ENCODE data around the gene ULK3. TPM values are rescaled to one million over a fixed set of nuclear protein-coding genes. Genes with fewer than 3 reads are reported as not detected.

The ULK3 gene
- total RNA-seq, 2 experiments from 2014 or later = 56.9 to 58.0 TPM

- Mint-ChIP-seq H3K27ac (peak overlapping the region; percentile 66), H3K4me1 (ENCODE audit: low read depth) (peaks cover 45% of the 10 kb centered on the region), H3K27me3 (ENCODE audit: low read depth) (no peaks in the 10 kb centered on the region), H3K36me3 (ENCODE audit: low read depth) (peaks cover 50% of the 10 kb centered on the region), H3K4me3 (peak overlapping the region; percentile 89), H3K9me3 (ENCODE audit: insufficient read depth) (no peaks in the 10 kb centered on the region)
- CTCF ChIA-PET = interaction anchor here (1.4 to 8.4 kb wide), 6 partner anchors 28 to 109 kb away, joined by 3 to 75 read pairs (median 12); no protein-coding TSS in a partner anchor
- ATAC-seq = no peak
- no peak for DNase-seq
- POLR2A ChIA-PET = no interaction called here
These were observed 1.8 kb downstream of the ULK3 start for GRCh38 chr15:74840851-74841775.

- H3K4me1 Mint-ChIP-seq (ENCODE audit: low read depth) = peaks cover 32% of the 10 kb centered on the region
- peaks cover 48% of the 10 kb centered on the region for H3K36me3 Mint-ChIP-seq (ENCODE audit: low read depth)
- DNase-seq = no peak
- ChIA-PET POLR2A (no interaction called here), CTCF (interaction anchor here (1.4 to 8.4 kb wide), 3 partner anchors 61 to 110 kb away, joined by 3 to 75 read pairs (median 4); no protein-coding TSS in a partner anchor)
- no peak overlapping the region for H3K4me3 Mint-ChIP-seq
- no peak for ATAC-seq
- H3K9me3 Mint-ChIP-seq (ENCODE audit: insufficient read depth) = no peaks in the 10 kb centered on the region
- H3K27me3 Mint-ChIP-seq (ENCODE audit: low read depth) = no peaks in the 10 kb centered on the region
- H3K27ac Mint-ChIP-seq = no peak overlapping the region
These were observed 3.2 kb downstream of the ULK3 start for GRCh38 chr15:74839526-74840395.

DNA sequence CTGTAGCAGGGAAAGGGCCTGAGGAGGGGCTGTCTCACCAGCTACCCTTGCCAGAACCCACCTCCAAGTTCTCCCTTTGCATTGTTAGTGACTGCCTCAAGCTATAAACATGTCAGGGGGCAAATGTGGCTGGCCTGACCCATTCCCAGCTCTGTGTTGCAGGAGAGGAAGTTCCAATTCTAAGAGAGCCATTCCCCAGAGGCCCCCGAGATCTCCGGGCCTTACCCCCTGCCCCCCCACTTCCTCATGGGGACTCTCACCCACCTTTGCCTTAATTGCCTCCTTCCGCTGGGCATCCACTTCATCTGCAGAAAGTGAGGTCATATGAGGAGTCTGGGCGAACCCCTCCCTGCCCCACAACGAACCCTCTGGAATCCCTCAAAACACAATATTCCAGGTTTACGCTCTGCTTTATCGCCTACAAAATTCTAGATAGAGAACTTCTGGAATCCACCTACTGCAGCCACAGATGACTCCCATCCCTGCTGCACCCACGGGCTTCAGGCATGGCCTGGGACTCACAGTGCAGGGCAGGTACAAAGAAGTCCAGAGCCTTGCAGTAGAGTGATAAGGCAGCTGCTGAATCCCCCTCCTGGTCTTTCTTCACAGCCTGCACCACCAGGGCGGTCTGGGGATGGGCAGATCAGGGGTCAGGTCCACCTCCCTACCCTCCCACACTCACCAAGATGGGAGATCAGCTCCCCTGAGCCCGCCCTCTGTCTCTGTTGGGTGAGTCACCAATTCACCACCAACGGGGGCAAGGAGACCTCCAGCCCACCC, 4.0 kb downstream of the ULK3 start:
- ATAC-seq (no peak), DNase-seq (no peak)
- H3K4me3 Mint-ChIP-seq = no peak overlapping the region
- POLR2A ChIA-PET = no interaction called here
- peaks cover 23% of the 10 kb centered on the region for H3K4me1 Mint-ChIP-seq (ENCODE audit: low read depth)
- H3K9me3 Mint-ChIP-seq (ENCODE audit: insufficient read depth) = no peaks in the 10 kb centered on the region
- H3K27ac Mint-ChIP-seq = no peak overlapping the region
- no peaks in the 10 kb centered on the region for H3K27me3 Mint-ChIP-seq (ENCODE audit: low read depth)
- CTCF ChIA-PET = interaction anchor here (1.0 to 1.7 kb wide), 6 partner anchors 31 to 68 kb away, joined by 3 to 9 read pairs (median 4); no protein-coding TSS in a partner anchor
- H3K36me3 Mint-ChIP-seq (ENCODE audit: low read depth) = peaks cover 44% of the 10 kb centered on the region

- Mint-ChIP-seq H3K4me3 (no peak overlapping the region), H3K4me1 (ENCODE audit: low read depth) (peaks cover 18% of the 10 kb centered on the region), H3K9me3 (ENCODE audit: insufficient read depth) (no peaks in the 10 kb centered on the region), H3K36me3 (ENCODE audit: low read depth) (peaks cover 41% of the 10 kb centered on the region), H3K27ac (no peak overlapping the region), H3K27me3 (ENCODE audit: low read depth) (no peaks in the 10 kb centered on the region)
- ChIA-PET CTCF (interaction anchor here (1.0 to 1.7 kb wide), 5 partner anchors 32 to 67 kb away, joined by 3 to 9 read pairs (median 5); no protein-coding TSS in a partner anchor), POLR2A (interaction anchor here (1.1 kb wide), 1 partner anchor 64 kb away, joined by 3 read pairs; no protein-coding TSS in a partner anchor)
- no peak for DNase-seq
- no peak for ATAC-seq
These were observed 4.8 kb downstream of the ULK3 start for GRCh38 chr15:74838137-74838516.

- CTCF ChIA-PET = interaction anchor here (0.9 to 1.8 kb wide), 7 partner anchors 10 to 68 kb away, joined by 4 to 10 read pairs (median 5); no protein-coding TSS in a partner anchor
- no peak overlapping the region for H3K27ac Mint-ChIP-seq
- DNase-seq (no peak), ATAC-seq (no peak)
- H3K9me3 Mint-ChIP-seq (ENCODE audit: insufficient read depth) = no peaks in the 10 kb centered on the region
- peaks cover 18% of the 10 kb centered on the region for H3K4me1 Mint-ChIP-seq (ENCODE audit: low read depth)
- H3K36me3 Mint-ChIP-seq (ENCODE audit: low read depth) = peaks cover 41% of the 10 kb centered on the region
- POLR2A ChIA-PET = interaction anchor here (1.1 kb wide), 1 partner anchor 64 kb away, joined by 3 read pairs; no protein-coding TSS in a partner anchor
- H3K27me3 Mint-ChIP-seq (ENCODE audit: low read depth) = no peaks in the 10 kb centered on the region
- H3K4me3 Mint-ChIP-seq = no peak overlapping the region
These were observed 5.3 kb downstream of the ULK3 start for GRCh38 chr15:74837482-74838136.

DNA sequence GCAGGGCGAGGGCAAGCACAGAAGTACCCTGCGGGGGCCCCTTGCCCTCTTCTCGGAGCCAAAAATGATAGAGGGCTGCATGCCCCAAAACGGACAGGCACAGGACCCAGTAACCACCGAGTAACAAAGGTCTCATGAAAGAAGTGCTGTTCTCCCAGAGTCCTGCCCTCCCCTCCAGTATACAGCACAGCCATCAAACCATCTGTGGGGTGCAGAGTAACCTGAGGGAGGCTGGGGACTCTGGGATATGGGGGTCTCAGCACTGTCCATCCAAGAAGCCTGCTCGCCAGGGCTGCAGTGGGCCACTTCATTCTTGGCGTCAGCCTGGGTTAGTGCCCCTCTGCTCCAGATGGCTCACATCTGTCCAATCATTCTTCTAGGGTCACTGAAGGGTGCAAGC, 6.1 kb downstream of the ULK3 start:
- H3K9me3 Mint-ChIP-seq (ENCODE audit: insufficient read depth) = no peaks in the 10 kb centered on the region
- POLR2A ChIA-PET = no interaction called here
- no peak overlapping the region for H3K27ac Mint-ChIP-seq
- DNase-seq (no peak), ATAC-seq (no peak)
- CTCF ChIA-PET = interaction anchor here (0.9 to 1.9 kb wide), 10 partner anchors 9 to 202 kb away, joined by 3 to 10 read pairs (median 4); no protein-coding TSS in a partner anchor
- peaks cover 11% of the 10 kb centered on the region for H3K4me1 Mint-ChIP-seq (ENCODE audit: low read depth)
- no peaks in the 10 kb centered on the region for H3K27me3 Mint-ChIP-seq (ENCODE audit: low read depth)
- peaks cover 35% of the 10 kb centered on the region for H3K36me3 Mint-ChIP-seq (ENCODE audit: low read depth)
- no peak overlapping the region for H3K4me3 Mint-ChIP-seq

- Mint-ChIP-seq H3K9me3 (ENCODE audit: insufficient read depth) (no peaks in the 10 kb centered on the region), H3K36me3 (ENCODE audit: low read depth) (peaks cover 22% of the 10 kb centered on the region), H3K27ac (no peak overlapping the region), H3K4me3 (no peak overlapping the region), H3K27me3 (ENCODE audit: low read depth) (peaks cover 3% of the 10 kb centered on the region), H3K4me1 (ENCODE audit: low read depth) (no peaks in the 10 kb centered on the region)
- POLR2A ChIA-PET = no interaction called here
- DNase-seq = peak; percentile 54
- peak; percentile 45 for ATAC-seq
- CTCF ChIA-PET = interaction anchor here (0.8 to 1.9 kb wide), 7 partner anchors 9 to 208 kb away, joined by 3 to 10 read pairs (median 4); no protein-coding TSS in a partner anchor
These were observed 7.6 kb downstream of the ULK3 start for GRCh38 chr15:74835312-74835823.

DNA sequence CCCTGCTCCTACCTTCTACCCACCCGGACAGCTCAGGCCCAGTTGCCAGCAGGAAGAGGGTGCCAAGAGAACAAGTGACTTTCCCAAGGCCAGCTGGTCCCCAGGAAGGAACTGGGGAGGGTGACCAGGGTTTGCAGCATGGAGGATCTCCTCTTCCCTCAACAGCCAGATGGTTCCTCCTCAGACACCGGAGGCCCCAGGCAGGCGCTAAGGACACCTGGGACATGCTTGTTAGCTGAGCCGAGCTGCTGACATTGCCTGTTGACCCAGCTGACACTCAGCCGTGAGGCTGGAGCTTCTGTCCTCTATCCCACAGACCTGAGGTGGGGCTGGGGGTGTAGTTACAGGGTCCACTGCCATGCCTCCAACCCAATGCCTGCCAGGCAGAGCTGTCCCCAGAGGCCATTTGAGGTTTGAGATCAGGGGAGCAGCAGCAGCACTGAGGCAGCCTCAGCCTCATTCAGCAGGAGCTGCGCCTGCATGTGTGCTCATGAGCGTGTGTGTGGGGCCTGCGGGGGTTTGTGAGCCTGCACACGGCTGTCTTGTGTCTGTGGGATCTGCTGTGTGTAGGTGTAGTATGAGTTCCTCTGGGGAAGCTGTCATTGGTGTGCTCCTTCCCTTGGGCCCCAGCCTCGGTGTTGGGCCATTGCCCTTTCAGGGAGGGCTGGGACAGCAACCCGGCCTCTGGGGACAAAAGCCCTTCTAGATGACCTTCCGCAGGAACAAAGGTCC, 9.4 kb downstream of the ULK3 start:
- no peak overlapping the region for H3K27ac Mint-ChIP-seq
- POLR2A ChIA-PET = no interaction called here

GRCh38 chr15:74832826-74833225, 10.1 kb downstream of the ULK3 start:
- no peaks in the 10 kb centered on the region for H3K4me1 Mint-ChIP-seq (ENCODE audit: low read depth)
- H3K27ac Mint-ChIP-seq = no peak overlapping the region
- H3K27me3 Mint-ChIP-seq (ENCODE audit: low read depth) = peaks cover 12% of the 10 kb centered on the region
- POLR2A ChIA-PET = no interaction called here
- H3K36me3 Mint-ChIP-seq (ENCODE audit: low read depth) = peaks cover 17% of the 10 kb centered on the region
- ATAC-seq (no peak), DNase-seq (no peak)
- no peak overlapping the region for H3K4me3 Mint-ChIP-seq
- H3K9me3 Mint-ChIP-seq (ENCODE audit: insufficient read depth) = no peaks in the 10 kb centered on the region
- CTCF ChIA-PET = interaction anchor here (2.3 kb wide), 1 partner anchor 62 kb away, joined by 6 read pairs; no protein-coding TSS in a partner anchor

More for the DNA sequence above, 9.4 kb downstream of the ULK3 start:
- Mint-ChIP-seq H3K4me3 (no peak overlapping the region), H3K9me3 (ENCODE audit: insufficient read depth) (no peaks in the 10 kb centered on the region), H3K36me3 (ENCODE audit: low read depth) (peaks cover 17% of the 10 kb centered on the region), H3K27me3 (ENCODE audit: low read depth) (peaks cover 8% of the 10 kb centered on the region), H3K4me1 (ENCODE audit: low read depth) (no peaks in the 10 kb centered on the region)
- no peak for ATAC-seq
- CTCF ChIA-PET = interaction anchor here (1.2 to 2.3 kb wide), 2 partner anchors 62 to 68 kb away, joined by 5 to 6 read pairs; no protein-coding TSS in a partner anchor
- no peak for DNase-seq

Measured in activated CD8-positive, alpha-beta T cell treated with anti-CD3 and anti-CD28 coated beads, Interleukin-2, amount 10 ng/mL, durations not matched to agents 7 days and 5 days (primary cell).